SK-N-SH (cell line): ENCODE results near the gene PIAS2. TPM values are rescaled to one million over a fixed set of nuclear protein-coding genes. Genes with fewer than 3 reads are reported as not detected.

Experiments
- CTCF ChIA-PET: fragments of 300-600, 350-600 bp; formaldehyde crosslinking; extraction: SDS; loops from one replicate; lab custom pipeline; 2021; lab: Yijun Ruan, JAX
- POLR2A ChIA-PET: fragments of 350-600 bp; sonication (Branson Sonifier 250); formaldehyde crosslinking; extraction: SDS; loops from one replicate; lab custom pipeline; 2020; ENCODE audit warnings: antibody characterized with exemption, inconsistent platforms; lab: Yijun Ruan, JAX
- DNase-seq: peaks from one replicate; pipeline ENCODE4 v3.0.0; 2012
- H2AFZ ChIP-seq: fragments of 200-600 bp; sonication (generic); 2 replicates; pipeline ENCODE4 v1.8.1; 2016; ENCODE audit warnings: antibody characterized with exemption, mild to moderate bottlenecking, low read depth
- H3F3A ChIP-seq: fragments of 200-600 bp; sonication (generic); replicated peaks from 2 replicates; pipeline ENCODE3; 2016; ENCODE audit warnings: antibody characterized with exemption, mild to moderate bottlenecking; ENCODE audit not compliant: insufficient read depth
- H3K27ac ChIP-seq, 2 experiments: fragments of 200-500 bp in 1 of 2; fragments of 200-600 bp in 1 of 2; sonication (Bioruptor generic) in 1 of 2; sonication (generic), shearing (Covaris generic) in 1 of 2; 2 replicates each; pipeline versions ENCODE4 v1.5.1 to v1.6.1; 2014 to 2016; ENCODE audit warnings: low read depth in 2 of 2, inconsistent platforms in 1 of 2, low read length in 1 of 2, mild to moderate bottlenecking in 1 of 2, mixed read lengths in 1 of 2
- H3K27me3 ChIP-seq: fragments of 200-600 bp; sonication (generic), shearing (Covaris generic); 2 replicates; pipeline ENCODE4 v1.6.1; 2016; ENCODE audit warnings: mixed run types; ENCODE audit not compliant: insufficient read depth
- H3K36me3 ChIP-seq, 2 experiments: fragments of 200-500 bp in 1 of 2; fragments of 200-600 bp in 1 of 2; sonication (Bioruptor generic) in 1 of 2; sonication (generic) in 1 of 2; replicated peaks in 1 of 2; 2 replicates each; pipeline versions ENCODE3 to v1.5.1; 2014 to 2016; ENCODE audit warnings: low read length in 1 of 2, mild to moderate bottlenecking in 1 of 2; ENCODE audit not compliant: insufficient read depth in 2 of 2, control insufficient read depth in 1 of 2
- H3K4me1 ChIP-seq, 2 experiments: fragments of 200-500 bp in 1 of 2; fragments of 200-600 bp in 1 of 2; sonication (Bioruptor generic) in 1 of 2; sonication (generic), shearing (Covaris generic) in 1 of 2; 2 replicates each; pipeline versions ENCODE4 v1.5.1 to v1.6.1; 2014 to 2016; ENCODE audit warnings: low read depth in 1 of 2, low read length in 1 of 2, mixed run types in 1 of 2; ENCODE audit not compliant: insufficient read depth in 2 of 2, control insufficient read depth in 1 of 2
- H3K4me2 ChIP-seq: fragments of 200-600 bp; sonication (generic), shearing (Covaris generic); 2 replicates; pipeline ENCODE4 v1.6.1; 2017; ENCODE audit warnings: mixed run types
- H3K4me3 ChIP-seq, 2 experiments: fragments of 200-500 bp in 1 of 2; fragments of 200-600 bp in 1 of 2; sonication (Bioruptor generic) in 1 of 2; sonication (generic), shearing (Covaris generic) in 1 of 2; 2 replicates each; pipeline versions ENCODE4 v1.5.1 to v1.8.1; 2014 to 2016; ENCODE audit warnings: low read depth in 2 of 2, inconsistent platforms in 1 of 2, low read length in 1 of 2, mild to moderate bottlenecking in 1 of 2, mixed read lengths in 1 of 2, moderate library complexity in 1 of 2
- H3K79me2 ChIP-seq: fragments of 200-600 bp; sonication (generic); 2 replicates; pipeline ENCODE4 v1.8.1; 2017; ENCODE audit warnings: mild to moderate bottlenecking; ENCODE audit not compliant: insufficient read depth
- H3K9ac ChIP-seq: fragments of 200-600 bp; sonication (generic); 2 replicates; pipeline ENCODE4 v1.6.1; 2017; ENCODE audit warnings: mixed run types
- H3K9me2 ChIP-seq: fragments of 200-600 bp; sonication (generic); 2 replicates; pipeline ENCODE4 v1.6.1; 2017; ENCODE audit warnings: mixed run types
- H3K9me3 ChIP-seq: fragments of 200-600 bp; sonication (generic); 2 replicates; pipeline ENCODE4 v1.6.1; 2017; ENCODE audit warnings: mixed run types, mild to moderate bottlenecking, moderate library complexity
- H4K20me1 ChIP-seq: fragments of 200-600 bp; sonication (generic); 2 replicates; pipeline ENCODE4 v1.6.1; 2017; ENCODE audit warnings: mild to moderate bottlenecking, mixed run types; ENCODE audit not compliant: insufficient read depth
- CHD2 ChIP-seq: fragments of 150-350 bp; IDR thresholded peaks from 2 replicates; pipeline ENCODE4 v1.6.1; 2018; ENCODE audit warnings: low read length; ENCODE audit not compliant: partially characterized antibody
- ELF1 ChIP-seq: IDR thresholded peaks from 2 replicates; pipeline ENCODE4 v1.4.0; 2012
- FOXM1 ChIP-seq: IDR thresholded peaks from 2 replicates; pipeline ENCODE4 v1.4.0; 2012; ENCODE audit warnings: low read depth, mild to moderate bottlenecking
- GATA2 ChIP-seq: sonication (generic); formaldehyde crosslinking; IDR thresholded peaks from 2 replicates; pipeline ENCODE4 v1.5.0; 2020; ENCODE audit warnings: mild to moderate bottlenecking, missing genetic modification reagents
- MAX ChIP-seq: IDR thresholded peaks from 2 replicates; pipeline ENCODE4 v1.4.0; 2012; ENCODE audit warnings: low read depth
- MEF2A ChIP-seq: IDR thresholded peaks from 2 replicates; pipeline ENCODE4 v1.4.0; 2012; ENCODE audit warnings: low read depth, borderline replicate concordance
- MXI1 ChIP-seq: IDR thresholded peaks from 2 replicates; pipeline ENCODE4 v1.6.1; 2012; ENCODE audit warnings: mild to moderate bottlenecking, low read depth, low read length, improper control_type of control experiment
- NFIC ChIP-seq: IDR thresholded peaks from 2 replicates; pipeline ENCODE4 v1.4.0; 2012; ENCODE audit warnings: borderline replicate concordance
- NRF1 ChIP-seq: IDR thresholded peaks from 2 replicates; pipeline ENCODE4 v1.6.1; 2012; ENCODE audit warnings: low read depth, mild to moderate bottlenecking, low read length
- RCOR1 ChIP-seq: fragments of 150-350 bp; IDR thresholded peaks from 2 replicates; pipeline ENCODE4 v1.6.1; 2017; ENCODE audit warnings: antibody characterized with exemption, low read length
- REST ChIP-seq: IDR thresholded peaks from 2 replicates; pipeline ENCODE4 v1.6.1; 2012; ENCODE audit warnings: mild to moderate bottlenecking, low read depth, low read length, moderate library complexity
- RFX5 ChIP-seq: IDR thresholded peaks from 2 replicates; pipeline ENCODE4 v1.6.1; 2012; ENCODE audit warnings: mild to moderate bottlenecking, improper control_type of control experiment, low read length
- SMC3 ChIP-seq: IDR thresholded peaks from 2 replicates; pipeline ENCODE4 v1.6.1; 2012; ENCODE audit warnings: low read depth, low read length, improper control_type of control experiment
- TEAD4 ChIP-seq: IDR thresholded peaks from 2 replicates; pipeline ENCODE4 v1.4.0; 2012; ENCODE audit warnings: mild to moderate bottlenecking, borderline replicate concordance; ENCODE audit not compliant: insufficient read depth
- ZBTB33 ChIP-seq: IDR thresholded peaks from 2 replicates; pipeline ENCODE4 v1.4.0; 2012; ENCODE audit warnings: low read depth, borderline replicate concordance
- WGBS: methylation state at CpG from one replicate; pipeline ENCODE4 v1.1.6; 2017; ENCODE audit warnings: low lambda C conversion rate; 5-methylcytosine and 5-hydroxymethylcytosine counted together
- polyA plus RNA-seq, 3 experiments: library from polyadenylated mRNA; depleted of rRNA; stranded (reverse); fragments of >200 nt; gene quantifications; 2 replicates each; pipeline ENCODE4 v1.2.3, GENCODE V29; 2012

Gene PIAS2
- polyA plus RNA-seq, 1 of the 3 experiments (the other 2 are of a cell fraction), result 9.0 TPM

DNA sequence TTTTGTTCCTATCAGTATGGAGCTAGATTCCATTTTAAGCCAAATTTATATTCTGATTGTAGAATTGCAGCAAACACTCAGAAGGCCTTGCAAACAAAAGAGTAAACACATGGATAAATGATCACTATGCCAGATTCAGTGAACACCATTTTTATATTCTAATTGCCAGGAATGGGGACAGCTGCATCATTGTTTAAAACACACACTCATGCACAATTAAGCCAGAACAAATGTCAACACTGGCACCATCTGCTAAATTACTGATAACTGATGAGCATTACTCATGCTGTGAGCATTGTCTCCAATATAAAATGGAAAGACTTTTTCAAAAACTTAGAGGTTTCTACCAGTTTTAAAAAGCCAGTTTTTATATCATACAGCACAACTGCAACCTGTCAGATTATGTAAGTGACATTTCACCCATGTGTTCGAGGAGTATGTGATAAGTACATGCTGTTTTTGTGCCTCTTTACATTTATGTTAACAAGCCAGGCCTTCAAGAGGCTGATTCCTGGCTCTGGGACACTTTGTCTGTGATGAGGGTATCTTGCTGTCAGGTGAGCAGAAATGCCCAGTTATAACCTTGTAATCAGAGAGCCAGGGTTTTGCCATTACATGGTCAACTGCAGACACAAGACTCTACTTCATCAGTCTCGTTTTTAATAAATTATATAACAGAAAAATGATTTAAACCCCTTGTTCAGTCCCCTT is 156.1 kb downstream of the PIAS2 start:
- Histone ChIP-seq H3K36me3 (no peaks in the 10 kb centered on the region), H4K20me1 (no peaks in the 10 kb centered on the region), H3K4me2 (no peak overlapping the region), H3K9ac (no peak overlapping the region), H3K27me3 (peaks cover 32% of the 10 kb centered on the region; the same call in 1 of the 2 replicates), H2AFZ (no peak overlapping the region), H3K4me1 (peaks cover 0 to 8% of the 10 kb centered on the region in 2 experiments; a peak in 2 of 4 replicates), H3K4me3 (no peak overlapping the region), H3K9me2 (no peaks in the 10 kb centered on the region), H3K79me2 (no peaks in the 10 kb centered on the region), H3K9me3 (no peaks in the 10 kb centered on the region), H3K27ac (no peak overlapping the region), H3F3A (no peaks in the 10 kb centered on the region)
- WGBS, result 6% methylated on average over 2 of the region's 2 CpGs
- no peak for DNase-seq
- TF ChIP-seq MAX (no peak), RFX5 (no peak), NRF1 (no peak), CHD2 (no peak), ELF1 (no peak), GATA2 (no peak), SMC3 (no peak), REST (no peak), FOXM1 (no peak), RCOR1 (no peak), MEF2A (no peak)
- CTCF ChIA-PET, result no interaction called here
- POLR2A ChIA-PET, result no interaction called here

GRCh38 chr18:46759890-46760289 is 157.4 kb downstream of the PIAS2 start:
- H3K9ac ChIP-seq, result no peak overlapping the region
- no peak overlapping the region for H3K4me3 ChIP-seq
- no peaks in the 10 kb centered on the region for H3K9me2 ChIP-seq
- H3K4me2 ChIP-seq, result no peak overlapping the region
- H3K79me2 ChIP-seq, result no peaks in the 10 kb centered on the region
- TF ChIP-seq ZBTB33 (no peak), SMC3 (no peak), TEAD4 (no peak), REST (no peak), MXI1 (no peak), NFIC (no peak)
- H3K9me3 ChIP-seq, result no peaks in the 10 kb centered on the region
- no peaks in the 10 kb centered on the region for H3K36me3 ChIP-seq
- peaks cover 44% of the 10 kb centered on the region for H3K27me3 ChIP-seq
- H2AFZ ChIP-seq, result no peak overlapping the region
- CTCF ChIA-PET, result interaction anchor here (1.0 to 1.1 kb wide), 2 partner anchors 36 to 107 kb away, joined by 3 to 4 read pairs; no protein-coding TSS in a partner anchor
- no peaks in the 10 kb centered on the region for H4K20me1 ChIP-seq
- H3F3A ChIP-seq, result no peaks in the 10 kb centered on the region
- 62% methylated on average over 5 of the region's 6 CpGs for WGBS
- POLR2A ChIA-PET, result no interaction called here
- H3K4me1 ChIP-seq, result peaks cover 0 to 8% of the 10 kb centered on the region in 2 experiments; a peak in 2 of 4 replicates
- no peak for DNase-seq
- H3K27ac ChIP-seq, result no peak overlapping the region
